ENCODE data around the gene DHX8.

Gene DHX8

GRCh38 chr17:43574348-43574747 is 90.6 kb downstream of the DHX8 start:
- H3K36me3 ChIP-seq (ENCODE audit: control insufficient read depth, insufficient read depth, low read length), result no peaks in the 10 kb centered on the region
- H3K9me3 ChIP-seq (ENCODE audit: control insufficient read depth, insufficient read depth, low read length), result no peaks in the 10 kb centered on the region
- H3K27me3 ChIP-seq (ENCODE audit: control insufficient read depth, insufficient read depth, low read length), result no peaks in the 10 kb centered on the region
- H3K9ac ChIP-seq (ENCODE audit: low read depth, low read length), result no peak overlapping the region
- H3K4me1 ChIP-seq (ENCODE audit: control insufficient read depth, insufficient read depth, low read length), result peaks cover 24% of the 10 kb centered on the region
- H3K4me3 ChIP-seq (ENCODE audit: low read depth, low read length), result no peak overlapping the region

GRCh38 chr17:43574896-43575525 is 91.2 kb downstream of the DHX8 start:
- H3K9ac ChIP-seq (ENCODE audit: low read depth, low read length), result no peak overlapping the region

More at GRCh38 chr17:43574896-43575525, 91.2 kb downstream of the DHX8 start:
- H3K36me3 ChIP-seq (ENCODE audit: control insufficient read depth, insufficient read depth, low read length), result no peaks in the 10 kb centered on the region
- no peaks in the 10 kb centered on the region for H3K9me3 ChIP-seq (ENCODE audit: control insufficient read depth, insufficient read depth, low read length)
- no peak overlapping the region for H3K4me3 ChIP-seq (ENCODE audit: low read depth, low read length)
- H3K4me1 ChIP-seq (ENCODE audit: control insufficient read depth, insufficient read depth, low read length), result peaks cover 31% of the 10 kb centered on the region
- no peaks in the 10 kb centered on the region for H3K27me3 ChIP-seq (ENCODE audit: control insufficient read depth, insufficient read depth, low read length)
